ENCODE results near the gene PRKN.

Gene PRKN

GRCh38 chr6:161408041-161408440, 1319.5 kb downstream of the PRKN start:
- Histone ChIP-seq H3K4me1 (ENCODE audit: control insufficient read depth, insufficient read depth, low read length) (no peaks in the 10 kb centered on the region), H3K27ac (ENCODE audit: extremely low read depth, low read depth, low read length) (no peak overlapping the region)
- CTCF ChIA-PET: interaction anchor here (0.5 to 5.0 kb wide), 6 partner anchors 10 to 1438 kb away, joined by 3 to 37 read pairs (median 6); no protein-coding TSS in a partner anchor

GRCh38 chr6:161407581-161407980, 1320.0 kb downstream of the PRKN start:
- ChIA-PET POLR2A (no interaction called here), CTCF (interaction anchor here (0.6 to 5.0 kb wide), 5 partner anchors 10 to 1439 kb away, joined by 3 to 37 read pairs (median 5); no protein-coding TSS in a partner anchor)
- Histone ChIP-seq H3K4me1 (ENCODE audit: control insufficient read depth, insufficient read depth, low read length) (no peaks in the 10 kb centered on the region), H3K9me3 (ENCODE audit: control insufficient read depth, insufficient read depth, low read depth, low read length) (no peaks in the 10 kb centered on the region), H3K36me3 (ENCODE audit: control insufficient read depth in 2 of 2, insufficient read depth in 1 of 2, low read length in 2 of 2) (no peaks in the 10 kb centered on the region), H3K4me3 (ENCODE audit: low read depth, low read length) (no peak overlapping the region), H3K27ac (ENCODE audit: extremely low read depth, low read depth, low read length) (no peak overlapping the region)
- TF ChIP-seq TSHZ1 (tag by site-specific recombination; IDR thresholded peaks at IDR 0.05; ENCODE audit: borderline replicate concordance): no peak
- TF ChIP-seq ZNF16 (tag by site-specific recombination; IDR thresholded peaks at IDR 0.05; ENCODE audit: low read depth): no peak
- no peak for TF ChIP-seq ZNF585B (tag by site-specific recombination; IDR thresholded peaks at IDR 0.05)
- no peak for TF ChIP-seq BCL11A (tag by site-specific recombination; IDR thresholded peaks at IDR 0.05; ENCODE audit: low read depth)
- no peak for TF ChIP-seq ZNF292 (tag by site-specific recombination; IDR thresholded peaks at IDR 0.05; ENCODE audit: borderline replicate concordance, low read depth)
- TF ChIP-seq ZNF837 (tag by site-specific recombination; IDR thresholded peaks at IDR 0.05): no peak

More at GRCh38 chr6:161408041-161408440, 1319.5 kb downstream of the PRKN start:
- Histone ChIP-seq H3K36me3 (ENCODE audit: control insufficient read depth in 2 of 2, insufficient read depth in 1 of 2, low read length in 2 of 2) (no peaks in the 10 kb centered on the region), H3K4me3 (ENCODE audit: low read depth, low read length) (no peak overlapping the region), H3K9me3 (ENCODE audit: control insufficient read depth, insufficient read depth, low read depth, low read length) (no peaks in the 10 kb centered on the region)
- TF ChIP-seq ZBTB6 (tag by site-specific recombination; IDR thresholded peaks at IDR 0.05) (no peak), ZNF354C (tag by site-specific recombination; IDR thresholded peaks at IDR 0.05; ENCODE audit: borderline replicate concordance, low read depth) (no peak), ZNF280C (tag by site-specific recombination; IDR thresholded peaks at IDR 0.05) (no peak), ZNF654 (tag by site-specific recombination; IDR thresholded peaks at IDR 0.05; ENCODE audit: low read depth) (no peak), ZNF350 (tag by site-specific recombination; IDR thresholded peaks at IDR 0.05) (no peak), ZFP41 (tag by site-specific recombination; IDR thresholded peaks at IDR 0.05; ENCODE audit: borderline replicate concordance) (no peak), ZNF549 (tag by site-specific recombination; IDR thresholded peaks at IDR 0.05) (no peak), ZFP37 (tag by site-specific recombination; IDR thresholded peaks at IDR 0.05) (no peak), ZSCAN4 (tag by site-specific recombination; IDR thresholded peaks at IDR 0.05) (no peak), ZNF362 (tag by site-specific recombination; IDR thresholded peaks at IDR 0.05) (no peak), ZNF335 (tag by site-specific recombination; conservative IDR thresholded peaks at IDR 0.05) (no peak), ZNF843 (tag by site-specific recombination; IDR thresholded peaks at IDR 0.05) (no peak), ZNF76 (tag by site-specific recombination; IDR thresholded peaks at IDR 0.05; ENCODE audit: borderline replicate concordance, low read depth) (no peak), BCL11B (tag by site-specific recombination; IDR thresholded peaks at IDR 0.05; ENCODE audit: low read depth) (no peak), TRIM28 (IDR thresholded peaks at IDR 0.05; ENCODE audit: borderline replicate concordance, low read length) (no peak), ZNF138 (tag by site-specific recombination; IDR thresholded peaks at IDR 0.05; ENCODE audit: borderline replicate concordance) (no peak), ZBTB26 (tag by site-specific recombination; optimal IDR thresholded peaks at IDR 0.05) (no peak)
- POLR2A ChIA-PET: no interaction called here
